GM12878 (cell line): ENCODE data around the gene ZMIZ1. TPM values are rescaled to one million over a fixed set of nuclear protein-coding genes. Genes with fewer than 3 reads are reported as not detected.
A peak's percentile ranks its signal among the peaks of the same experiment; 100 is the strongest.

Source experiments
- ATAC-seq: fragments of 200-7000 bp; cut with Tn5 transposase; 3 replicates; pipeline ENCODE4 v1.9.1; 2020; ENCODE audit warnings: mild to moderate bottlenecking, moderate library complexity
- BruUV-seq: library from RNA; stranded (reverse); fragments of 400-500 nt; replicated peaks from 2 replicates; lab custom pipeline; 2021; lab: Mats Ljungman, UMichigan
- CTCF ChIA-PET: fragments of 300-600 bp; sonication (Branson Sonifier 250); formaldehyde crosslinking; extraction: SDS; loops from one replicate; lab custom pipeline; 2021; ENCODE audit warnings: inconsistent platforms; lab: Yijun Ruan, JAX
- POLR2A ChIA-PET: fragments of 350-600 bp; formaldehyde crosslinking; extraction: SDS; loops from one replicate; lab custom pipeline; 2021; ENCODE audit warnings: inconsistent platforms; lab: Charles Lee
- RAD21 ChIA-PET: fragments of 300-600 bp; sonication (Branson Sonifier 250); formaldehyde crosslinking; loops from one replicate; lab custom pipeline; 2023; ENCODE audit warnings: antibody characterized with exemption; ENCODE audit not compliant: unreplicated experiment; lab: Charles Lee
- SMC1A ChIA-PET: fragments of 300-600 bp; sonication (Branson Sonifier 250); formaldehyde crosslinking; loops from one replicate; lab custom pipeline; 2023; ENCODE audit not compliant: unreplicated experiment, uncharacterized antibody; lab: Charles Lee
- DNase-seq: peaks from one replicate; pipeline ENCODE4 v3.0.0-alpha.2; 2011; ENCODE audit warnings: low read depth, low spot score
- FAIRE-seq: peaks from 3 replicates; lab custom pipeline; 2011; peaks lifted over from hg19 to GRCh38; lab: Jason Lieb, UNC
- H2AFZ ChIP-seq: 2 replicates; pipeline ENCODE4 v1.6.0; 2011; ENCODE audit warnings: low read depth, low read length, control low read depth; ENCODE audit not compliant: control insufficient read depth
- H3K27ac ChIP-seq: 2 replicates; pipeline ENCODE4 v1.5.1; 2011; ENCODE audit warnings: control low read depth; ENCODE audit not compliant: control insufficient read depth, insufficient read depth
- H3K27me3 ChIP-seq, 2 experiments: replicated peaks in 1 of 2; 2 replicates each; pipeline versions ENCODE4 v1.6.0 to v1.6.1; 2011; ENCODE audit warnings: low read length in 1 of 2; ENCODE audit not compliant: control insufficient read depth in 2 of 2, insufficient read depth in 2 of 2
- H3K36me3 ChIP-seq, 2 experiments: 2 replicates each; pipeline ENCODE4 v1.5.1; 2011; ENCODE audit warnings: low read length in 1 of 2; ENCODE audit not compliant: control insufficient read depth in 2 of 2, insufficient read depth in 2 of 2
- H3K4me1 ChIP-seq: 2 replicates; pipeline ENCODE4 v1.6.1; 2011; ENCODE audit warnings: mild to moderate bottlenecking, low read length, moderate library complexity, mixed read lengths; ENCODE audit not compliant: control insufficient read depth, insufficient read depth
- H3K4me2 ChIP-seq: 2 replicates; pipeline ENCODE4 v1.6.0; 2011; ENCODE audit warnings: control low read depth; ENCODE audit not compliant: control insufficient read depth, insufficient read depth
- H3K4me3 ChIP-seq: fragments of 200-600 bp; sonication (generic); 2 replicates; pipeline ENCODE4 v1.5.1; 2016
- H3K79me2 ChIP-seq: 2 replicates; pipeline ENCODE4 v1.6.0; 2011; ENCODE audit warnings: low read length; ENCODE audit not compliant: control insufficient read depth, insufficient read depth
- H3K9ac ChIP-seq: 2 replicates; pipeline ENCODE4 v1.8.0; 2011; ENCODE audit warnings: low read length, control low read depth, mixed read lengths; ENCODE audit not compliant: control insufficient read depth, insufficient read depth
- H3K9me3 ChIP-seq: replicated peaks from 3 replicates; pipeline ENCODE4 v1.5.1; 2011; ENCODE audit warnings: mild to moderate bottlenecking, low read length; ENCODE audit not compliant: control insufficient read depth, insufficient read depth
- H4K20me1 ChIP-seq: 2 replicates; pipeline ENCODE4 v1.6.0; 2011; ENCODE audit not compliant: control insufficient read depth, insufficient read depth
- BHLHE40 ChIP-seq, 2 experiments: fragments of 450-650 bp in 1 of 2; IDR thresholded peaks; 2 replicates each; pipeline ENCODE4 v1.6.1; 2011 to 2017; ENCODE audit warnings: low read depth in 2 of 2, borderline replicate concordance in 1 of 2, improper control_type of control experiment in 1 of 2, low read length in 1 of 2, mild to moderate bottlenecking in 1 of 2
- EED ChIP-seq: sonication (generic); IDR thresholded peaks from 2 replicates; pipeline ENCODE4 v1.6.1; 2016; ENCODE audit warnings: antibody characterized with exemption, low read depth
- ETV6 ChIP-seq, 2 experiments: fragments of 450-650 bp in 1 of 2; IDR thresholded peaks in 1 of 2; conservative IDR thresholded peaks in 1 of 2; 2 replicates each; pipeline ENCODE4 v1.6.1; 2014; ENCODE audit warnings: antibody characterized with exemption in 1 of 2, borderline replicate concordance in 1 of 2, low read depth in 1 of 2, mild to moderate bottlenecking in 1 of 2, moderate library complexity in 1 of 2
- HCFC1 ChIP-seq: fragments of 150-350 bp; IDR thresholded peaks from 2 replicates; pipeline ENCODE4 v1.6.1; 2014; ENCODE audit warnings: low read length
- HDAC6 ChIP-seq: fragments of 200-600 bp; sonication (generic); IDR thresholded peaks from one replicate; pipeline ENCODE4 v1.8.0; 2017; ENCODE audit warnings: antibody characterized with exemption; ENCODE audit not compliant: unreplicated experiment
- MEF2B ChIP-seq: fragments of 450-650 bp; IDR thresholded peaks from 2 replicates; pipeline ENCODE4 v1.6.1; 2018; ENCODE audit warnings: mild to moderate bottlenecking, moderate library complexity; ENCODE audit not compliant: partially characterized antibody, poor library complexity, severe bottlenecking
- MYB ChIP-seq: fragments of 150-350 bp; IDR thresholded peaks from 2 replicates; pipeline ENCODE4 v1.6.1; 2014; ENCODE audit warnings: mild to moderate bottlenecking, low read depth, low read length, borderline replicate concordance
- NFYA ChIP-seq: IDR thresholded peaks from 2 replicates; pipeline ENCODE4 v1.6.1; 2011; ENCODE audit warnings: low read depth, mild to moderate bottlenecking, low read length, improper control_type of control experiment, borderline replicate concordance
- TBL1XR1 ChIP-seq: IDR thresholded peaks from 2 replicates; pipeline ENCODE4 v1.6.1; 2012; ENCODE audit warnings: low read depth, low read length, improper control_type of control experiment
- ZNF24 ChIP-seq: fragments of 450-650 bp; IDR thresholded peaks from 2 replicates; pipeline ENCODE4 v1.6.1; 2017; ENCODE audit warnings: antibody characterized with exemption, mild to moderate bottlenecking
- ZSCAN29 ChIP-seq: fragments of 450-650 bp; IDR thresholded peaks from 2 replicates; pipeline ENCODE4 v1.6.1; 2017; ENCODE audit warnings: mild to moderate bottlenecking, moderate library complexity
- WGBS: methylation state at CpG from one replicate; pipeline ENCODE4 v1.1.6; 2016; ENCODE audit warnings: low lambda C conversion rate; ENCODE audit not compliant: insufficient replicate concordance, insufficient coverage; ENCODE audit errors: missing lambda C conversion rate; 5-methylcytosine and 5-hydroxymethylcytosine counted together
- in situ Hi-C: fragments of 300-500 bp; cut with MboI; formaldehyde crosslinking; loops from 9 replicates; pipeline ENCODE4 v1.14.3; 2018; ENCODE audit warnings: mixed read lengths
- intact Hi-C: fragments of 100-400 bp; cut with micrococcal nuclease; formaldehyde crosslinking; loops from one replicate; pipeline ENCODE4 v1.14.2; 2022; ENCODE audit not compliant: unreplicated experiment
- polyA plus RNA-seq, 11 experiments: library from polyadenylated mRNA; depleted of rRNA in 4 of 11; unstranded in 6 of 11; stranded (reverse) in 5 of 11; fragments of >200 nt; fragmentation: Nextera tagmentation in 4 of 11; fragmentation: Illumina TruSeq in 1 of 11; extraction: Ambion mirVana in 4 of 11; extraction: Trizol in 1 of 11; gene quantifications; 1 replicate in 1 of 11; 2 replicates in 10 of 11; pipeline versions ENCODE4 v1.2.1 to v1.2.3, GENCODE V29; 2011 to 2016; ENCODE audit warnings: inconsistent platforms in 2 of 11, missing spikeins in 2 of 11, low read depth in 1 of 11
- total RNA-seq, 4 experiments: library from RNA; depleted of rRNA in 3 of 4; stranded (reverse); fragments of >200 nt in 3 of 4; fragmentation: Illumina TruSeq in 1 of 4; extraction: Trizol in 1 of 4; gene quantifications; 2 replicates each; pipeline versions ENCODE4 v1.2.1 to v1.2.3, GENCODE V29; 2013 to 2021

The ZMIZ1 gene
- total and polyA plus RNA-seq, 10 of the 15 experiments (the other 5 are each of a cell fraction or from before 2014, with no cell fraction given), result 3.1 to 82.3 (median 14.9) TPM

- no peak overlapping the region for H2AFZ ChIP-seq
- H3K9me3 ChIP-seq, result no peaks in the 10 kb centered on the region
- RAD21 ChIA-PET, result interaction anchor here (0.6 kb wide), 1 partner anchor 258 kb away, joined by 3 read pairs; no protein-coding TSS in a partner anchor
- H3K27ac ChIP-seq, result no peak overlapping the region
- no peaks in the 10 kb centered on the region; a peak in 1 of 4 replicates for H3K36me3 ChIP-seq
- H3K4me1 ChIP-seq, result no peaks in the 10 kb centered on the region
- intact Hi-C loops (no loop called here), in situ Hi-C loops (no loop called here)
- POLR2A ChIA-PET, result no interaction called here
- WGBS, result 23% methylated on average over 4 of the region's 5 CpGs
- SMC1A ChIA-PET, result no interaction called here
- no TSS peak for BruUV-seq
- ATAC-seq (no peak), DNase-seq (no peak), FAIRE-seq (no peak)
- H3K27me3 ChIP-seq, result no peaks in the 10 kb centered on the region
- H4K20me1 ChIP-seq, result no peaks in the 10 kb centered on the region
- CTCF ChIA-PET, result no interaction called here
- no peak overlapping the region for H3K4me3 ChIP-seq
- no peak for TF ChIP-seq HCFC1
- no peak overlapping the region for H3K9ac ChIP-seq
- no peak overlapping the region for H3K4me2 ChIP-seq
- no peaks in the 10 kb centered on the region for H3K79me2 ChIP-seq
These were observed 139.0 kb downstream of the ZMIZ1 start for GRCh38 chr10:79207726-79208125.

- H3K4me1 ChIP-seq, result no peaks in the 10 kb centered on the region
- no peak overlapping the region for H3K4me2 ChIP-seq
- in situ Hi-C loops, result no loop called here
- H3K9ac ChIP-seq, result no peak overlapping the region
- H3K79me2 ChIP-seq, result no peaks in the 10 kb centered on the region
- no peak overlapping the region for H3K4me3 ChIP-seq
- H2AFZ ChIP-seq, result no peak overlapping the region
- no peak overlapping the region for H3K27ac ChIP-seq
- BruUV-seq, result no TSS peak
- POLR2A ChIA-PET, result no interaction called here
- ATAC-seq, result no peak
- no peaks in the 10 kb centered on the region; a peak in 1 of 4 replicates for H3K36me3 ChIP-seq
- TF ChIP-seq MEF2B (peak; percentile 91), EED (no peak), BHLHE40 (IDR thresholded peaks at IDR 0.05; ENCODE audit: borderline replicate concordance in 1 of 2, low read depth in 2 of 2, low read length in 1 of 2) (peak in 1 of 2 experiments; percentile 64; a peak in 2 of 4 replicates), NFYA (no peak), TBL1XR1 (no peak), ETV6 (conservative IDR thresholded peaks at IDR 0.05 in 1 of 2, IDR thresholded peaks at IDR 0.05 in 1 of 2; ENCODE audit: borderline replicate concordance in 1 of 2, low read depth in 1 of 2) (no peak), ZNF24 (peak; percentile 80), ZSCAN29 (no peak), HDAC6 (no peak), MYB (no peak)
- TF ChIP-seq, all 136 proteins: peak for 3
- CTCF ChIA-PET, result interaction anchor here (1.1 to 1.2 kb wide), 2 partner anchors 13 to 18 kb away, joined by 3 to 4 read pairs; no protein-coding TSS in a partner anchor
- WGBS, result 41% methylated on average over 15 of the region's 15 CpGs
- SMC1A ChIA-PET, result no interaction called here
- Histone ChIP-seq H4K20me1 (no peaks in the 10 kb centered on the region), H3K9me3 (no peaks in the 10 kb centered on the region), H3K27me3 (no peaks in the 10 kb centered on the region)
- RAD21 ChIA-PET, result interaction anchor here (0.6 kb wide), 1 partner anchor 257 kb away, joined by 3 read pairs; no protein-coding TSS in a partner anchor
- FAIRE-seq (no peak), DNase-seq (no peak)
- intact Hi-C loops, result no loop called here
These were observed 139.7 kb downstream of the ZMIZ1 start for GRCh38 chr10:79208251-79208983.
